ENCODE data around the gene SRSF2. TPM values are rescaled to one million over a fixed set of nuclear protein-coding genes. Genes with fewer than 3 reads are reported as not detected.

Gene SRSF2, protein sequence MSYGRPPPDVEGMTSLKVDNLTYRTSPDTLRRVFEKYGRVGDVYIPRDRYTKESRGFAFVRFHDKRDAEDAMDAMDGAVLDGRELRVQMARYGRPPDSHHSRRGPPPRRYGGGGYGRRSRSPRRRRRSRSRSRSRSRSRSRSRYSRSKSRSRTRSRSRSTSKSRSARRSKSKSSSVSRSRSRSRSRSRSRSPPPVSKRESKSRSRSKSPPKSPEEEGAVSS
- 142 and 143 TPM in 2 replicates for total RNA-seq

DNA sequence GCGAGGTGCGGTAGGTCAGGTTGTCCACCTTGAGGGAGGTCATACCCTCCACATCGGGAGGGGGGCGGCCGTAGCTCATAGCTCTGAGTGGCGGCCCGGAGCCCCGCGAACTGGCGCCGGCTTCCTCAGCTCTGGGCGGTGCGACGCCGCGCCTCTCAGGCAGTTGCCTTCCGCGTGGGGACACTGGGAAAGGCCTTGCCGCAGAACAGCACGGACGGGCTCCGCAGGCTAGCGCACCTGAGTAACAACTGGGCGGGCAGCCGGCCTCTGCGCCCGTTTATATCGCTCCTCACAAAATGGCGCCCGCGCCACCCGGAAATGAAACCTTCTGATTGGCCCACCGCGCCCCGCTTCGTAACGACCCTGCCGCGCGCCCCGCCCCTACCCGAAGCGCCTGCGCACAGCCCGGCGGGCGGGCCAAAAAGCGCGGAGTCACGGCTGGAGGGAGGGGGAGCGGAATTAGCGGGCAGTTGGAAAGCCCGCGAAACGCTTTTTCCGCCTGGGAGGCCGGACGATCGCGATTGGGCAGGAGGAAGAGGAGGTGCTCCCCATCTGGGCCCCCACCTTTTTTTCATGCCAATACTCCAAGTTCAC, at the start of gene SRSF2:
Gene SRSF2 (minus strand): TSS at position 250 of the 594 bp plus-strand sequence. CDS start 171 bp downstream, at position 79.
- DNase-seq (ENCODE audit: low read depth in 2 of 2) = peak; percentile 99

DNA sequence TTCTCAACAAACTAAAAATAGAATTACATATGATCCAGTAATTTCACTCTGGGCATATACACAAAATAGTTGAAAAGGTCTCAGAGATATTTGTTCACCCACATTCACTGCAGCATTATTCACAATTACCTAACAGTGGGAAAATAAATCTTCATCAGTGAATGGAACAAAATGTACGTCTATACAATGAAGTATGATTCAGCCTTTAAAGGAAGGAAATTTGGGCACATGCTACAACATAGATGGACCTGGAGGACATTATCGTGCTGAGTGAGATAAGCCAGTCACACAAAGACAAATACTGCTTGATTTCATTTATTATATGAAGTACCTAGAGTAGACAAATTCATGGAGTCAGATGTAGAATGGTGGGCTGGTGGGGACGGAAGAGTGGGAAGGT, 47.8 kb upstream of the SRSF2 start:
- DNase-seq (ENCODE audit: low read depth in 2 of 2) = peak; percentile 35 to 57

DNA sequence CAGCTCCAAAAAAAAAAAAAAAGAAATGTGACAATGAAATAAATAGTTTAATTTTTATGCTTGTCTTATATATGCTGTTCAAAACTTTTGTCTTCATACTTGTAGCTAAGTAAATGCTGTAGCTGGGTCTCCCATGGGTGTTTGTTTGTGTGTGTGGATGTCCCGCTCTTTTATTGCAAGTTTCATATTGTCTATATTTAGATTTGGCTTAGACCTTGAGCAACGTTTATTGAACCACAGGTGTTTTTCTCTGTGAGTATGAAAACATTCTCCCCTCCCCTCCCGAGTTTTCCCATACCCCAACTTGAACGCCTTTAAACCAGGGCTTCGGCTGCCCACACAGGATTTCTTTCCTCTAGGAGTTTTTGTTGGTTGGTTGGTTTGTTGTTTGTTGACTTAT, 46.0 kb upstream of the SRSF2 start:
- DNase-seq (ENCODE audit: low read depth in 2 of 2) = no peak

DNA sequence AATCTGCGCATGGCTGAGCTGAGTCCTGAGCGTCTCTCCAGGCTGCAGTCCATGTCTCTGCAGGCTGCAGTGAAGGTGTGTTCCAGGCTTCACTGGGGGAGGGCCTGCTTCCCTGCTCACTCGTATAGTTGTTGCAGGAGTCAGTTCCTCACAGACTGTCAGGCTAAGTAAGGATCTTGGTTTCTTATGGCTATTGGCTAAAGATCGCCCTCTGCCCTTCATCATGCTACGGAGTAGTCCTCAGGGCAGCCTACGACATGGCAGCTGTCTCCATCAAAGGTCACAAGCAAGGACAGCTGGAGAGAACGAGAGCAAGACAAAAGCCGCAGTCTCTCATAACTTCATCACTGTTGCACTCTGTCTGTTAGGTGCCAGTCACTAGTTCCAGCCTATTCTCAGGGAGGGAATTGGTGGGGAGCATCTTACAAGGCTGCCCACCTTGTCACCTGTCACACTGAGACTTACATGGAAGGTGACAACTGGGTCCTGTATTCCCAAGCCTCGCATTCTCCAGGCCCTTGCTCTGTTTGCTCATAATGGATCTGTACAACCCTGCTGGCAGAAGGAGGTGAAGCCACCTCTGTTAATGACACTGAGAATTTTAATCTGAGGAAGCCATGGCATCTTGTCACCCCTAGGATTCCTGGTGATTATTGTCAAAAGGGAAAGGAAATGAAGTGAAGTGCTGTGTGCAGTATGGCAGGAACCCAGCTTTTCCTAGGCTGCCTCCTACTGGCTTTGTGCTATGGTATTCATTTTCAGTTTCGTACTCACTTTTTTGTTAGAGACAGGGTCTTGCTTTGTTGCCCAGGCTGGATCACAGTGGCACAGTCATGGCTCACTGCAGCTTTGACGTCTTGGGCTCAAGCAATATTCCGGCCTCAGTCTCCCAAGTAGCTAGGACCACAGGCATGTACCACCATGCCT, 44.2 kb upstream of the SRSF2 start:
- DNase-seq (ENCODE audit: low read depth in 2 of 2) = peak; percentile 12 to 24

DNA sequence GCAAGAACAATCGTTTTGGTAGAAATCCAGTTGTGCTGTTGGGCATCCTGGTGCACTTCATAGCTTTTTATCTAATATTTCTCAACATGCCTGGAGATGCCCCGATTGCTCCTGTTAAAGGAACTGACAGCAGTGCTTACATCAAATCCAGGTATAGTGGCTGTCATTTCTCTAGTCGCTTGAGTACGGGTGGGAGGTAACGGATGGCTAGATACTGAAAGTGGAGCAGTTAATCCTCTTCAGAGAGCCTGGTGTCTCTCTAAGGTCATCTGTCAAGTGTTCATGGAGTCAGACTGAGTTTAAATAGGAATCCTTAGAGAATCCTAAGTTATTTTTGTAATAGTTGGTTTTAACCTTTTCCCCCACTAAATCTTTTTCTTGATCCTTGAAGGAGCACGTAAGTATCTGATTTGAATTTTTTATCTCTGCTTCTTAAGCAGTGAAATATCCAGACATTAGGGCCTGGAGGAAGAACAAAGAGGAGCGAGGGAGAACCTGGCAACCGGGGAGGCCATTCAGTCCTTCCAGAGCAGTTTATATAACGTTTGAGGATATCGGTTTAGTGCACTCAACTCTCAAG, 38.0 kb upstream of the SRSF2 start:
- DNase-seq (ENCODE audit: low read depth in 2 of 2) = no peak

DNA sequence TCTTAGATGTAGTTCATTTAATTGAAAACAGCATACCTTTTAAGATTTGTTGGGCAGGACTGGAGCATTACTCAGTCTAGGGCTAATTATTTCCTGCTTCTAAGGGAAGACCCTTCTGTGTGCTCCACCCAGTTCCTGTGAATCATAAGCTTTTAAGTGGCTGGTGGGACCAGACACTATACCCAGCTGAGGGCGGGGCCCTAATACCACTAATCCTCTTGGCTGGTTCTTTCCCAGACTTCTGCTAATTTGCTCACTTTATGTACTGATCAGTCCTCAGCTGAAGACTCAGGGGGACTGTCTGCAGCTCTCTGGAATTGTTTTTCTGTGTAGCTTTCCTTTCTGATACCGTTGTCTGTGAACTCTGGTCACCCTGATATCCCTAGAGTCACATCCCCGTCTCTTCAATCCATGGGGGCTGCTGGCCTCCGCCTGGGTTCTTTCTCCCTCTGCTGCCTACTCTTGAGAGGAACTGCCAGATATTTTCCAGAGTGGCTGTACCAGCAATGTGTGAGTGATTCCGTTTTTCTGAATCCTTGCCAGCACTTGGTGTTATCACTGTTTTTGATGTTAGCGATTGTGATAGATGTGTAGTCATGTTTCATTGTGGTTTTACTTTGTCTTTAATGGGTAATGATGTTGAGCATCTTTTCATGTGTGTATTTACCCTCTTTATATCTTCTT, 35.9 kb upstream of the SRSF2 start:
- peak; percentile 60 to 93 for DNase-seq (ENCODE audit: low read depth in 2 of 2)

DNA sequence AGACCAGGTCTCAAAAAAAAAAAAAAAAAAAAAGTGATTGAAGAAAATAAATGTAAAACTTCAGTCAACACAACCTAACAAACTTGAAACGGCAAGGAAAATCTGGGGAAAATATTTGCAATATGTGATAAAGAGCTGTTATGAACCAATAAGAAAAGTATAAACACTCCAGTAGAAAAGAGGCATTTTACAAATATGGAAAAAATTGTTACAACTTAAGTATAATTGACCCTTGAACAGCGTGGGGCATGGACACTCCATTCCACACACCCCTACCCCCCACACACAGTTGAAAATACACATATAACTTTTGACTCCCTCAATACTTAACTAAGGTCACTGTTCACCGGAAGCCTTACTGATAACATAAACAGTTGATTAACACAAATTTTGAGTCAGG, 21.4 kb upstream of the SRSF2 start:
- DNase-seq (ENCODE audit: low read depth in 2 of 2) = no peak

DNA sequence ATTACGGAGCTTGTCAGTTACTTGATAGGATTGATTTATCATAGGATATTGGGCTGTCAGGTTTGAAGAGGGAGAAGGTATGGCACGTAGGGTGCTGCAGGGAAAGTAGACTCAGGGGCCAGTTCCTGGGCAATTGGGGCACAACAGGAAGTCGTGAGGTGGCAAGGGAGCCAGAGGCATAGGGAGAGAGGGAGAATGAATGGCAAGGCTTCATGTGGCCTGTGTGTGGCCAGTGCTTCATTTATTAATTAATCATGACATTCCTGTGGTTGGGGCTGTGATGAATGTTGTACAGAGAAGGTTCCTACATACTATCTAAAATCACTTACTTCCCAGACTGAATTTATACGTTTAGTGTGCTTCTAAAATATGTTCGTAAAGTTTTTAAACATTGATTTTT, 20.1 kb upstream of the SRSF2 start:
- no peak for DNase-seq (ENCODE audit: low read depth in 2 of 2)

DNA sequence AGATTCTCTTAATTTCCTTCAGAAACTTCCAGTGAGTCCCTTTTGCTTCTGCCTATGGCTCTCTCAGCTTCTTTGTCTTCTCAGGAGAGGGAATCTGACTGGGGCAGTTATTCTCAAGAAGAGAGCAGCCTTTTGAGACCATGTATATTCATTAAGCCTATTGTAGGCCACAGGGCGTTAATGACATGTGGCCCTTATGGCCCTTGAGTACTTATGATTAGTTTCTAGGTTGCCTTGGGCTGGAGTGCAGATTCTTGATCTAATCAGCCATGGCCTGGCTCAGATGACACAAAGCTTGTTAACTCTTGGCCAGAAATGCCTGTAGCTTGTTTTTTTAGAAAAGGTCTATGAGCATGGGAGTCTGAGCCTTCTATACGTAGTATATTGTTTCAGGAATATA, 18.2 kb upstream of the SRSF2 start:
- DNase-seq (ENCODE audit: low read depth in 2 of 2) = no peak

DNA sequence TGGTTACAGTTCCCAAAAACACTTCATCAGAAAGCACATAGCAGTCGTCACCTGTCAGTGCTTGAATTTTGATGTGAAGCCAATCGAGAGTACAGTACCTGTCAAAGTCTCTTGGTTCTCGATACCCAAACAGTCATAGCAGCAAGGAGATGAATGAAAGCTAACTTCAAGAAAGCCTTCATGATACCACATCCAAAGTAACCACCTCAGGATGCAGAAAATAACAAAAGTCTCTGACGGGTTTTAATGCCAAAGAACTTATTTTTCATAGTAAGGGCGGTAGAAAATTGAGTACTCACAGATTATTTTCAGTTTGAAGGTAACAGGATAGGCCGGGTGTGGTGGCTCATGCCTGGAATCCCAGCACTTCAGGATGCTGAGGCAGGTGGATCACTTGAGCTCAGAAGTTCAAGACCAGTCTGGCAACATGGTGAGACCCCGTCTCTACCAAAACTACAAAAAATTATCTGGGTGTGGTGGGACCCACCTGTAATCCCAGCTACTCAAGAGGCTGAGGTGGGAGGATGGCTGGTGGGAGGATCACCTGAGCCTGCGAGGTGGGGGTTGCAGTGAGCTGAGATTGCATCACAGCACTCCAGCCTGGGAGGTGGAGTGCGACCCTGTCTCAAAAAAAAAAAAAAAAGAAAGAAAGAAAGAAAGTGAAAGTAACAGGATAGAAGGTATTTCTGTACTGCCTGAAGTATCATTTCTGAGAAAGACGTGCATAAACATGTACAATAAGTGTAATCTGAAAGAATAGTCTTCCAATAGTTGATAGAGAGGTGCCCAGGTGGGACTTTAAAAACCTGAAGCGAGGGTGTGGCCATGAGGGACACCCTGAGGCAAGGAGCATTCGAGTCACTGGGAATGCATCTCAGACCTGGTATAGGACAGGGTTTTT, 16.2 kb upstream of the SRSF2 start:
- no peak for DNase-seq (ENCODE audit: low read depth in 2 of 2)

DNA sequence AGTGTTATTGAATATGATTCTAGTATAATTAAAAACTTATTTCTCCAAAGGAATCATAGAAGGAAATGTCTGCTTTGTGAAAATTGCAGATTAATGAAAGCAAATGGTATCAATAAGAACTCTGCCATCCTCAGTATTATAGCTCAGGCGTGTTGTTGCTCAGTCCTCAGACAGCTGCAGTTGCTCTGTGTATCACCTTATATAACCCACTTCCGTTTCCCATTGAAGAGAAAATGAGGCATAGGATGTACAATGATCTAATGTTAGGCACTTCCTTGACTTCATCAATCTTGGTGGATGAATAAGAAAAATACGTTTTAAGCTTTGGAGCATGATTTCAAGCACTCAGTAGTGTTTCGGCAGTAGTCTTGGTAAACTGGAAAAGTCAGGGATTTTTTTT, 14.9 kb upstream of the SRSF2 start:
- DNase-seq (ENCODE audit: low read depth in 2 of 2) = peak in 1 of 2 donors; percentile 85

DNA sequence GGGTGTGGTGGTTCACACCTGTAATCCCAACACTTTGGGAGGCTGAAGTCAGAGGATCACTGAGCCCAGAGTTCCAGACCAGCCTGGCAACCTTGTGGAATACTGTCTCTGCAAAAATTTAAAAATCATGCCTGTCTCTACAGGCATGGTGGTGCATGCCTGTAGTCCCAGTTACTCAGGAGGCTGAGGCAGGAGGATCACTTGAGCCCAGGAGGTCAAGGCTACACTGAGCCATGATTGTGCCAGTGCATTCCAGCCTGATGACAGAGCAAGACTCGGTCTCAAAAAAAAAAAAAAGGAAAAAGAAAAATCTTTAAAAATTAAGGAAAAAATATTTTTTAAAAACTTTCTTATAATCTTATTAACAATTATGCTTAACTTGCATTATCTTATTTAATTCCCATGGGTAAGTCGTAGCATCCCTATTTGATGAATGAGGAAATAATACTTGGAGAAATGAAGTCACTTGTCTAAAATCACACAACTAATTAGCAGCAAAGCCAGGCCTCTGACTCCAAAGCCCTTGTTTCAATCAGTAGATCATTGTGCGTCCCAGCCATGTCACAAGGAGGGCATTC, 14.4 kb upstream of the SRSF2 start:
- DNase-seq (ENCODE audit: low read depth in 2 of 2) = no peak

DNA sequence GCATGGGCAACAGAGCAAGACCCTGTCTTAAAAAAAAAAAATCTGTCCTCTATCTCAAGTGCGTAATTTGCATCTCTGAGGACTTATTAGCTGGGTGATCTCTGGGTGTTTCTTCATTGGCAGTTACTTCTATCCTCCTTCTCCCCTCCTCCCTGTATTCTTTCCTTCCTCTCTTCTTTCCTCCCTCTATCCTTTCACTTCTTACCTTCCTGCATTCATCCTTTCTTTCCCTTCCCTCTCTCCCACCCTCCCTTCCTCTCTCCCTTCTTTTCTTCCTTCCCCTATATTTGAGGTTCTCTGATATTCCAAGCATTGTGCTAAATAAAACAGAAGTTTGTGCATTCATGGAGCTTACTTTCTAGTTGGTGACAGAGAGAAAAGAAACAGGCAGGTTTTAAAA, 11.5 kb upstream of the SRSF2 start:
- DNase-seq (ENCODE audit: low read depth in 2 of 2) = no peak

DNA sequence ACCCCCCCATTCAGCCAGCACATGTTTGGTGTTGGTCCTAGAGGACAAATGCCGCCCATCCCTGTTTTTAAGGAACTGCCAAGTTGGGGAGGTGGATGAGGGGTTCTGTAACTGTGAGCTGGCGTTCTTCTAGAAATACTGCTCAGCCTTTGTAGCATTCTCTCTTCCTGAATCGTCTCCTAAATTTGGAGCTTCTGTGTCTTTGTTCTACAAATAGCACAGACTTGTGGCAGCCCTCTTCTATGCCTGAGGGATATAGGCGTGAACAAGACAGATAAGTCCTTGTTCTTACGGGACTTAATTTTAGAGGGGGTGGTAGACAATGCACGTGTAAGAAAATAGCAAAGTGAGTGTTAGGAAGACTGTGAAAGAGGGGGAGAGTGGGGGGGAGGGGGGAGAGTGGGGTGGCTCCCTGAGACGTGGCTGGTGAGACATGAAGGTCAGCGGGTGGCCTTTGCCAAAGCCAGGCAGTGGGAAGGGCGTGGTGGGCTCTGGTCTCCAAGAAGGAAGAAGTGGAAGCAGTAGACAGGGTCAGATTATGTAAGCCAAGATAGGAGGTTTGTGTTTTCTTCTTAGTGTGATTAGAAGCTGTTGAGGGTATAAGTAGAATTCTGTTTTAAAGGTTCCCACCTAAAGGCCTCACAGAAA, 10.7 kb upstream of the SRSF2 start:
- DNase-seq (ENCODE audit: low read depth in 2 of 2) = no peak

DNA sequence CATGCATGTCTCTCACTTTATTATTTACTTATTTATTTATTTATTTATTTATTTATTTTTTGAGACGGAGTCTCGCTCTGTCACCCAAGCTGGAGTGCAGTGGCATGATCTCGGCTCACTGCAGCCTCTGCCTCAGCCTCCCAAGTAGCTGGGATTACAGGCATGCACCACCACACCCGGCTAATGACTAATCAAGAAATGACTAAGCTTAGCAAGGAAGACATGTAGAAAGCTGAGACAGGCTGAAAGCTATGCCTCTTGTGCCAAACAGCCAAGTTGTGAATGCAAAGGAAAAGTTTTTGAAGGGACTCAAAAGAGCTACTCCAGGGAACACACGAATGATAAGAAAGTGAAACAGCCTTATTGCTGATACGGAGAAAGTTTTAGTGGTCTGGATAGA, 8.7 kb upstream of the SRSF2 start:
- DNase-seq (ENCODE audit: low read depth in 2 of 2) = peak in 1 of 2 donors; percentile 52

DNA sequence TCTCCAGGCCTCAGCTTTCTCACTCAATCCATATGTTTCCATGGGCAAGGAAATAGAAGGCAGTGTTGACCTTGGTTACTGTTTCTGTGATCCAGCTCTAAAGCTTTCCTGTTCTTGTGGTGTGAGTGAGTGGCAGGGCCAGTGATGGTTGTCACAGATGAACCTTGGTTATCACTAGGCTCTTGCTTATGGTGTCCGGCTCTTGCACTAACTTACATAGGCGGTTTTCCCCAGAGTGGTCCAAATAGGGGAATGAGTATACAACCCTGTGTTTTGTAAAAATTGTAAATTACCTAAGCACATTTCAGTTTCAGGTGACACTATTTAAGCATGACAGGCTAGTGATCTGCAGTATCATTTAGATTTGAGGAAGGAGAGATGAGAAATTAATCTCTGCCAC, 7.6 kb upstream of the SRSF2 start:
- no peak for DNase-seq (ENCODE audit: low read depth in 2 of 2)

DNA sequence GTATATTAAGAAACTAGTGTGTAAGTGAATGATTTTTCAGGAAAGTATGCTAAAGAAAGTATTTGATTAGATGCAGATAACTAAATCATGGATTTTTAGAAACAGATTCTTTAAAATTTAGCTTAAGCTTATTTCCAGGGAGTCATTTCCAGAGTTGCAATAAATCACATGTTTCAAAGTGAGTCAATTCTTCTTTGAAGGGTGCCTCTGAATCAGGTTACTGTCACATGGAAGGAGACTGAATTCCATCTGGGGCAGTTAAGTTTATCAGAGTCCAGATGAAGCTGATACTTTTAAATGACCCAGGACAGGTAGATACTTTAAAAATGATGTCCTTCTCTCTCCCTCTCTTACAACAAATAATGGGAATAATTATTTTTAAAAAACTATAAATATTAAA, 5.8 kb upstream of the SRSF2 start:
- no peak for DNase-seq (ENCODE audit: low read depth in 2 of 2)

DNA sequence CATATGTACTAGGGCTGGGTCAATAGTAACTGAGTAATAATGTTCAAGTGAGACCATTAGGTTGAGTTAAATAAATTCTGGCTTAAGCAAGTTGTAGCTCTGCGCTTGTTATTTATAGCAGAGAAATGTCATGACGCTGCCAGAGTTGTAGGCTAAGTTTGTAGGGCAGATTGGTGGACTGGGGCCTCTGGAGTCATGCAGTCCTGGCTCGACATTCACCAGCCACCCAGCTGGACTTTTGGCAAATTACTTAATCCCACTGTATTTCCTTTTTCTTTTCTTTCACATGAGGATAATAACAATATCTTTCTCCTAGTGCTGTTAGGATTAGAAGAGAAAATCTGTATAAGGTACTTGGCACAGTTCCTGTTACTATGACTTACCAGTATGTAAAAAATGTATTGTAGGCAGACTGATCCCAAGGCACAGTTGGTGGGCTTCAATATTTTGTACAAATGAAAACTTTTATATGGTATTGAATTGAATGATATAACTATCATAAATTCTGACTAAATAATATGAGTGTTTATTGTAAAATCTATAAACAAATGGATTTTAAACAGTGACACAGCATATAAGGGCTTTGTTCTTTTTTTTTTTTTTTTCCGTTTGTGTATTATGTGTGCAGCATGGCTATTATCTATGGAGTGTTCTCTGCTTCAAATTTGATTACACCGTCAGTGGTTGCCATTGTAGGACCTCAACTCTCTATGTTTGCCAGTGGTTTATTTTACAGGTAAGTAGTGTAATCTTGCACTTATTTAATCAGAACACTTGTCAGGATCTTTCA, 3.4 kb upstream of the SRSF2 start:
- DNase-seq (ENCODE audit: low read depth in 2 of 2) = no peak
